HG03045 (cell line): ENCODE data around the gene CACNA1C.

ENCODE experiments used
- ATAC-seq: cut with Tn5 transposase; IDR thresholded peaks from one replicate; pipeline ENCODE4 v1.9.1; 2021; ENCODE audit warnings: mild to moderate bottlenecking, moderate library complexity; ENCODE audit not compliant: unreplicated experiment

CACNA1C gene

GRCh38 chr12:2606186-2606910 is 553.6 kb downstream of the CACNA1C start:
- ATAC-seq: no peak

- no peak for ATAC-seq
These were observed 555.3 kb downstream of the CACNA1C start for GRCh38 chr12:2607881-2608607.

GRCh38 chr12:2608608-2608945 is 555.8 kb downstream of the CACNA1C start:
- ATAC-seq: no peak

DNA sequence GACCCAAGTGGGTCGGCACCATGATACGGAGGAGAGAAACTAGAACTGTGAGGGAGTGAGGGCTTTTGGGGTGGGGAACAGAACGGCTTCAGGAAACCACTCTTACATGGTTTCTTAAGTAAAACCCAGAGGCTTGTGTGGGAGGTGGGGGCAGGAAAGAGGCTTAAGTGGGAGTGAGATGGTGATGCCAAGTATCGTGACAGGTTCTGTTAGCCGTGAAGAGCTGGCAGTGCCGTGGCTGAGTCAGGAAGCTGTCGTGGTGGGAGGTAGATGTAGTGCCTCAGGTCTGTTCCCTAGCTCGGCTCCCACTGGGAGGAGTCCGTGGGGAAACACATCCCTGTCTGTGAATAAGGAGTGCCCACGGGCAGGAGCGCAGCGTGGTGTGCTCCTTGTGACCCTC is 556.2 kb downstream of the CACNA1C start:
- no peak for ATAC-seq

DNA sequence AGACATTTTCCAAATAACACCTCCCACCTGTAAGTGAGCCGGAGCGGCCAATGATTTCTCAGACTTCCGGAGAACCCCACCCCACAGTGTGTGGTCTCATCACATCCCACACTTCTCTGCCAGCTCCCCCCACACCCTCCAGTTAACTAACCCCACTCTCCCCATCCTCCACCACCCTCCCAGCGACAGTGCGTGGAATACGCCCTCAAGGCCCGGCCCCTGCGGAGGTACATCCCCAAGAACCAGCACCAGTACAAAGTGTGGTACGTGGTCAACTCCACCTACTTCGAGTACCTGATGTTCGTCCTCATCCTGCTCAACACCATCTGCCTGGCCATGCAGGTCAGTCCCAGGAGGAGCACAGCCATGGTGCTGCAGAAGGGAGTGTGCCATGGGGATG is 557.6 kb downstream of the CACNA1C start:
- ATAC-seq: no peak

DNA sequence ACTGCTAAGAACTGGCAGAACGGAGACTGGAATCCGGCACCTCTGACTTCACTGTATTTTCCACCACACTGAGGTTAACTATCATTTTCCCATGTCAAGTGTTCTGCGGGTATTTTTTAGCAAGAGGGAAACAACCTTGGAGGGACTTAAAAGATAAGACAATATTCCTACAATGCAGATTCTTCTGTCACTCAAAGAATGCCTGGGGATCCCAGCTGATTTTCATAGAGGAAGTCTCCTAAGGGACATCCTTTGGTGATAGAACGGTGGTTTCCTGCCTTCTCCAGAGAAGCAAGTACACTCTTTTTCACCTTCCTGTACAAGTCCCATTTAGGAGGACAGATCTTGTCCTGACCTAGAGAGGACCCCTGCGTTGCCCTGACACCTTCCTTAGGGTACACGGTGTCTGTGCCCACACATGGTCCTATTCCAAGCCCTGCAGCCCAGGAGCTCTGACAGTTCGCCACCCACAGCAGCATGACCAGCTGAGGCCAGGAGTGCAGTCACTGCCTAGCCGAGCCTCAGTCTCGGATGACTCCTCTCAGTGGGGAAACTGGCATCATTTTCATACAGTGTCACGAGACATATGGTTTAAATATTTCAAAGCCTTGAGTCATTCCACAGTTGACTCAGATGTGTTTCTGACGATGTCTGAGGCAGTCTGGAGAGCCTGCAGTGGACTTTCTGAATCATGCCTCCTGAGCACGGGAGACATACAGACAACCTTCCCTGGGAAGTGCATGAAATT is 560.7 kb downstream of the CACNA1C start:
- ATAC-seq: no peak

DNA sequence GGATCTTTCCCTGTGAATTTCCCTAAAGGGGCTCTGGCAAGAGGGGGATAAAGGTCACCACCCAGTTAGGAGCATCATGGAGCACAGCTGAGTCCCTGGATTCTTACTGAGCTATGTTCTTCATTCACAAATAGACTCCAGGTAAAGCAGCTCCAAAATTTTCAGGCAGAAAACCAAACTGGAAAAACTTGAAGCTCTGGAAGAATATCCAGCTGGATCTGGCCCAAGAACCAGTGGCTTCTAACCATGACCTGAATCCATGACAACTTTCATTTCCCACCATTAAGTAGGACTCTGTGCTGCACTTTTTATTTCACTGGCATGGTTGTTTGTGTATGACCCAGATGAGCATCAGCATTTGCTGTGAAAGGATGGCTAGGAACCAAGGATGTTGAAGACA is 561.6 kb downstream of the CACNA1C start:
- no peak for ATAC-seq

GRCh38 chr12:2615665-2616402 is 563.0 kb downstream of the CACNA1C start:
- ATAC-seq: no peak

- no peak for ATAC-seq
These were observed 564.0 kb downstream of the CACNA1C start for GRCh38 chr12:2616763-2617162.

GRCh38 chr12:2617365-2617764 is 564.6 kb downstream of the CACNA1C start:
- ATAC-seq: no peak

DNA sequence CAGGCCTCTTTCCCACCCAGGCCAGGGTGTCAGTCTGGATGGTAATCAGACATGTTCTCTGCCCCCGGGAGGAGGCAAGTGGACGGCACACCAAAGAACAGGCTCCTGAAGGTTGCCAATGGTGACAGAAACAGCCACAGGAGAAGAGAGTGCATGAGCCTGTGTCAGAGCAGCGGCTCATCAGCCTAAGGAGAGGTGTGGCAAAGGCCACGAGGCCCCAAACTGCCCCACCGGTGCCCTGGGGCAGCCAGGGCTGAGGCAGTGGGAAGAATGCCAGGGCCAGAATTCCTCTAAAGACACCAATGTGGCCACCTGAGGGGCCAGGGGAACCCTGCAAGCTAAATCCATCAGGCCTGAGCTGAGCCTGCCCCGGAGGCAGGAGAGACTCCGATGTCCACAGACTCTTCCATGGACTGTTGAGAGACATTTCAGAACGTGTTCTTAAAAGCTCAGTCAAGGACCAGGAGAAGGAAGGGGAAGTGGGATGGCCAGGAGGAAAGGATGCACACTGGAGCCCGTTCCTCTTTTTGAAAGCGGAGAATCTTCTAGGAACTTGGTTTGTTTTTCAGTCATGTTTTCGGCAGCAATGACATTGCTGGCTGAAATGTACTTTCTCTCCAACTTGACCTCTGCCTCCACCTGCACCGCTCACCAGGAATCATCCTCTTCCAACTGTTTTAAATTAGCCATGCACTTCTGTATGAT is 565.7 kb downstream of the CACNA1C start:
- ATAC-seq: no peak

GRCh38 chr12:2619136-2619535 is 566.3 kb downstream of the CACNA1C start:
- no peak for ATAC-seq

GRCh38 chr12:2622460-2622859 is 569.7 kb downstream of the CACNA1C start:
- ATAC-seq: no peak

DNA sequence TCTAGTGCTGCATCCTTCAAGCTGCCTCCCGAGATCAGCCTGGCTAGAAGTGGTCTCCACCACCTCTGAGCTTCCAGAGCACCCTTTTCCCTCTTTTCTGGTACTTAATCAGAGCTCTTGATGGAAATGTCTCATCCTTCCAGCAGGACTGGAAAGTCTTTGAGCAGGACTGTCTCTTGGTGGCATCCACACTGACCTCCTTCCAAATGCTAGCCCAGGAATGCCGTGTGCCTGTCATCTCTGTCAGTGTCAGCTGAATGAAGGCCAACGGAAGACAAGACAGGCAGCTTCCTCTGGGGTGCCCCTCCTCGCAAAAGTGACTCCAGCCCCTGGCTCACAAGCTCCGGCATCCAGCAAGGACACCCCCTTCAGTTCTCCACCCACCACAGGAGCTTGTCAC is 570.7 kb downstream of the CACNA1C start:
- ATAC-seq: no peak

DNA sequence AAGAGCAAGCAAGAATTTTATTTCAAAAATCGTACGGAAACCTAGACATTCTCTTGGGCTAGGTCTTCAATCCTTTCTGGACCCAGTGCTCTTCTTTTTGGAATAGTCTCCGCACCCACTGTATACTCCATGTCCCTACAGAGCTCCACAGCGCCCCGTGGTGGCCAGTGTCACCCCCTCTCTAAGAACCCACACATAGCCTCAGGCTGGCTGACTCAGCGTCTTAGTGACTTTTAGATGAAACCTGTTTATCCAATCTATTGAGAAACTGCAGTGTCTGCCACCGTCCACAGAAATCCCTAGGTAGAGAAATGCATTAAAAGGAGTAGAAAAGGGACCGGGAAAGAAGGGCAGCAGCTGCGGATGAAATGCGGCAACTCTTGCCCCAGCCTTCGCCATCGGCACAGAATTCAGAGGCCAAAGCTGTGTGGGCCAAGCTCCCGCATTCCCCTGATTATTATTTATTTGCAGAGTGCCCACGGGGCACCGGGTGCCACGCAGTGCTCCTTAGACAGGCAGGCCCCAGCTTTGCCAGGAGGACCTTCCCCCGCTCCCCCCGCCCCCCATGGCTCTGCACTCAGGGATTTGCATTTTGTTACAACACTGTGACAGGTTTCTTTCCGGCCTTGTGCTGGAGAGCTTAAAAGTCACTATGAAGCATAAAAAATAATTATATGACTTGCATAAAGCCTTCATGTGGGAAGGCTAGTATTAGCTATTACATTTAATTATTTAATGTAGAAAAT is 571.9 kb downstream of the CACNA1C start:
- ATAC-seq: no peak

- no peak for ATAC-seq
These were observed 572.5 kb downstream of the CACNA1C start for GRCh38 chr12:2625289-2625612.

GRCh38 chr12:2627076-2627834 is 574.5 kb downstream of the CACNA1C start:
- no peak for ATAC-seq

DNA sequence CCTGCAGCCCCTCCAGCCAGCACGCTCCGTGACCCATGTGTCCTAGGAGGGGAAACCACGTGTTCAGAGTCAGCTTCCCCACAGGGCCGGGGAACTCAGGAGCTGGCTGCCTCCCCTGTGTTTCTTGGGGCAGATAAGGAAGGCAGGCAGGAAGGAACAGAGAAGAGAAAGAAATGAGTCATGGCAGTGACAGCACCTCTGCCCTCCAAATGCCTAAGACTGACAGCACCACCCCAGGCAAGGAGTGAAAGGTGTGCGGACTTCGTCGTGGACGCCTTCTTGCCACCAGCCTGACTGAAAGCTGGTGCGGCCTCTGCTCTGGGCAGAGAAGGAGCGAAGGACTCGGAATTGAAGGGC is 575.0 kb downstream of the CACNA1C start:
- ATAC-seq: no peak

- no peak for ATAC-seq
These were observed 575.6 kb downstream of the CACNA1C start for GRCh38 chr12:2628401-2628800.
